ENCODE measurements around the gene C13orf46.
"Not testable (repeated sequence)": the region's sequence is repeated elsewhere in the genome, so short reads cannot be mapped to it uniquely, and the experiment has no call there.

Gene C13orf46

DNA sequence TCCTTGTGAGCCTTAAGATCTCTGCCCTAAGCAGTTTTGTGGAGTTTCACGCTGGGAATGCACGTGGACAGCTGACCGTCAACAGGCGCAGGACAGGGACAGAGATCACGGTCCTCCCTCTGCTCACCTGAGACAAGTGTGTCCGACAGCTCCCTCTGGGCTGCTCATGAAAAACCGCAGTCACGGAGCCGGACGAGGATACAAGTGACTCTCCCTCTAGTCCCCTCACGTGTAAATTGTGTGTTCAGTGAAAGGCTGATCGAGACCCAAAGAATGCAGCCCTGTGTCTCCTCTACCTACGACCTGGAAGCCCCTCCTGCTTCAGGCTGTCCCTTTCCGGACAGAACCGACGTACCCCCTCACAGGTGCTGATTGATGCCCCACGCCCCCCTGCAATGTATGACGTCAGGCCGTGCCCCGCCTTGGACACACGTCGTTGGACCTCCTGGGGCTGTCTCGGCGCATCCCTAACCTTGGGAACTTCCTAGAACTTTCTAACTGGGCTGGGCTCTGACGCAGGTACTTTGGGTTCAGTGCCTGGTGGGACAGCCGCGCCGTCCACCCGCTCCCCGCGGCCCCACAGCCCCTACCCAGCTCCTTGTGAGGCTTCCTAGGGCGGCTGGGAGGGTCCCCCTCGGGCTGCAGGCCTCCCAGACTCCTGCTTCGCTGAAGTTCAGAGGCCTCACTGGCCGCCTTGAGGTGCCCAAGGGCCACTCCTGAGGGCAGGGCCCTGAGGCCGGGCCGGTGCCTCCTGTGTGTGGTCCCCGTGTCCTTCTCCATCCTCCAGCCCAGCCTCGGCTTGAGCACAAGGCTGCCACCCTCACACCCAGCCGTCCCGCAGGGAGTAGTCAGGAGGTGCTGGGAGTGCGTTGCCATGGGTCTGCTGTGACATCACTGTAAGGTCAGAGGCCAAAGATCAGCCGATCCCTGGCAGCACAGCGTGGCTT lies at the start of gene C13orf46:
C13orf46 (minus strand) TSS at position 859 of the 947 bp plus-strand sequence; CDS start at position 780, 79 bp downstream.
- H3K27ac ChIP-seq (ENCODE audit: low read length) = no peak within 1 kb of the TSS
- H3K27me3 ChIP-seq (ENCODE audit: control insufficient read depth, insufficient read depth, low read length) = no peaks in the 10 kb centered on the region
- 0 out of 2 replicates have a peak, but pooled peaks cover 1% of the 10 kb centered on the region for H3K4me1 ChIP-seq (ENCODE audit: control insufficient read depth, insufficient read depth, low read length)
- peaks cover 8% of the 10 kb centered on the region for H3K36me3 ChIP-seq (ENCODE audit: control insufficient read depth, insufficient read depth, low read length)
- WGBS (ENCODE audit: insufficient coverage, insufficient read length) = no CpG with 5 or more reads among the region's 44 CpGs
- H3K4me3 ChIP-seq (ENCODE audit: low read length) = no peak within 1 kb of the TSS
- H3K9me3 ChIP-seq (ENCODE audit: control insufficient read depth, insufficient read depth, low read length) = no peaks in the 10 kb centered on the region
- no peak for DNase-seq (ENCODE audit: low read depth, low spot score)

GRCh38 chr13:114022876-114023275 lies 49.0 kb upstream of the C13orf46 start:
- no peak for DNase-seq (ENCODE audit: low read depth, low spot score)
- no CpG with 5 or more reads among the region's 12 CpGs for WGBS (ENCODE audit: insufficient coverage, insufficient read length)
- Histone ChIP-seq H3K9me3 (ENCODE audit: control insufficient read depth, insufficient read depth, low read length) (no peaks in the 10 kb centered on the region), H3K27me3 (ENCODE audit: control insufficient read depth, insufficient read depth, low read length) (no peaks in the 10 kb centered on the region), H3K36me3 (ENCODE audit: control insufficient read depth, insufficient read depth, low read length) (peaks cover 9% of the 10 kb centered on the region), H3K4me3 (ENCODE audit: low read length) (no peak overlapping the region), H3K4me1 (ENCODE audit: control insufficient read depth, insufficient read depth, low read length) (no peaks in the 10 kb centered on the region; the same call in 1 of the 2 replicates), H3K27ac (ENCODE audit: low read length) (no peak overlapping the region)

- Histone ChIP-seq H3K27me3 (ENCODE audit: control insufficient read depth, insufficient read depth, low read length) (no peaks in the 10 kb centered on the region), H3K4me3 (ENCODE audit: low read length) (no peak overlapping the region), H3K27ac (ENCODE audit: low read length) (no peak overlapping the region), H3K36me3 (ENCODE audit: control insufficient read depth, insufficient read depth, low read length) (peaks cover 10% of the 10 kb centered on the region), H3K9me3 (ENCODE audit: control insufficient read depth, insufficient read depth, low read length) (no peaks in the 10 kb centered on the region), H3K4me1 (ENCODE audit: control insufficient read depth, insufficient read depth, low read length) (no peaks in the 10 kb centered on the region; the same call in 1 of the 2 replicates)
- WGBS (ENCODE audit: insufficient coverage, insufficient read length) = no CpG with 5 or more reads among the region's 9 CpGs
- DNase-seq (ENCODE audit: low read depth, low spot score) = no peak
Observed at GRCh38 chr13:114022309-114022669, 48.4 kb upstream of the C13orf46 start.

GRCh38 chr13:114021464-114022308 lies 47.8 kb upstream of the C13orf46 start:
- Histone ChIP-seq H3K9me3 (ENCODE audit: control insufficient read depth, insufficient read depth, low read length) (no peaks in the 10 kb centered on the region), H3K27me3 (ENCODE audit: control insufficient read depth, insufficient read depth, low read length) (no peaks in the 10 kb centered on the region), H3K4me3 (ENCODE audit: low read length) (no peak overlapping the region), H3K27ac (ENCODE audit: low read length) (no peak overlapping the region), H3K36me3 (ENCODE audit: control insufficient read depth, insufficient read depth, low read length) (peaks cover 10% of the 10 kb centered on the region), H3K4me1 (ENCODE audit: control insufficient read depth, insufficient read depth, low read length) (no peaks in the 10 kb centered on the region; the same call in 1 of the 2 replicates)
- DNase-seq (ENCODE audit: low read depth, low spot score) = no peak
- WGBS (ENCODE audit: insufficient coverage, insufficient read length) = no CpG with 5 or more reads among the region's 25 CpGs

DNA sequence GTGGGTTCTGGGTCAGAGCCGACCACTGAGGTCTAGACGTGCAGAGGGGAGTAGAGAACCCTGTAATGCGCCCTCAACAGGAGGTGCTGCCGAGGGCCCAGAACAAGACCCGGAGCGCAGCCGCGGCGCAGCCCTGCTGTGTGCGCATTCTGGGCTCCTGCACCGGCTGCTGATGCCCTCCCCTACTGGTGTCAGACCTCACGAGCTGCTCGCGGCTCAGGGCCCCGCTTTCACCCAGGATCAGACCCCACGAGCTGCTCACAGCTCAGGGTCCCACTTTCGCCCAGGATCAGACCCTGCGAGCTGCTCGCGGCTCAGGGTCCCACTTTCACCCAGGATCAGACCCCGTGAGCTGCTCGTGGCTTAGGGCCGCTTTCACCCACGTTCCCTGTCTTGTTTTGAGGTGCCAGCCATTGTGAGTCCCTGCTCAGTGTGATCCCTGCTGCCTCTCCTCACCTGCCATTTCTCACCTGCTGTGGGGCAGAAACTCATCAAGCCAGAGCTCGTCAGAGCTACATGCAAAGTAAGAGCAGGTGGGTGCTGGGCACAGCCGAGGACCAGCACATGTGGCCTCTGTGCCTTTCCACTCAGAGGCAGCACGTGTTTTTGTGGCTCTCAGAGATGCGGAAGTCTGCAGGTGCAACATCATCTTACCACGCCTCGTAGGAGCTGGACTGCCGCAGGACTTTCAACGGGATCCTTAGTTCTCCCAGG lies 47.0 kb upstream of the C13orf46 start:
- Histone ChIP-seq H3K4me3 (ENCODE audit: low read length) (no peak overlapping the region), H3K4me1 (ENCODE audit: control insufficient read depth, insufficient read depth, low read length) (no peaks in the 10 kb centered on the region; the same call in 1 of the 2 replicates), H3K36me3 (ENCODE audit: control insufficient read depth, insufficient read depth, low read length) (peaks cover 14% of the 10 kb centered on the region), H3K27me3 (ENCODE audit: control insufficient read depth, insufficient read depth, low read length) (no peaks in the 10 kb centered on the region), H3K27ac (ENCODE audit: low read length) (no peak overlapping the region), H3K9me3 (ENCODE audit: control insufficient read depth, insufficient read depth, low read length) (no peaks in the 10 kb centered on the region)
- no CpG with 5 or more reads among the region's 32 CpGs for WGBS (ENCODE audit: insufficient coverage, insufficient read length)
- no peak for DNase-seq (ENCODE audit: low read depth, low spot score)

GRCh38 chr13:114020134-114020533 lies 46.3 kb upstream of the C13orf46 start:
- not testable (repeated sequence) for H3K27me3 ChIP-seq (ENCODE audit: control insufficient read depth, insufficient read depth, low read length); H3K4me3 ChIP-seq (ENCODE audit: low read length); H3K27ac ChIP-seq (ENCODE audit: low read length); H3K4me1 ChIP-seq (ENCODE audit: control insufficient read depth, insufficient read depth, low read length); DNase-seq (ENCODE audit: low read depth, low spot score); H3K9me3 ChIP-seq (ENCODE audit: control insufficient read depth, insufficient read depth, low read length)
- no CpG with 5 or more reads among the region's 14 CpGs for WGBS (ENCODE audit: insufficient coverage, insufficient read length)
- H3K36me3 ChIP-seq (ENCODE audit: control insufficient read depth, insufficient read depth, low read length) = peaks cover 14% of the 10 kb centered on the region

DNA sequence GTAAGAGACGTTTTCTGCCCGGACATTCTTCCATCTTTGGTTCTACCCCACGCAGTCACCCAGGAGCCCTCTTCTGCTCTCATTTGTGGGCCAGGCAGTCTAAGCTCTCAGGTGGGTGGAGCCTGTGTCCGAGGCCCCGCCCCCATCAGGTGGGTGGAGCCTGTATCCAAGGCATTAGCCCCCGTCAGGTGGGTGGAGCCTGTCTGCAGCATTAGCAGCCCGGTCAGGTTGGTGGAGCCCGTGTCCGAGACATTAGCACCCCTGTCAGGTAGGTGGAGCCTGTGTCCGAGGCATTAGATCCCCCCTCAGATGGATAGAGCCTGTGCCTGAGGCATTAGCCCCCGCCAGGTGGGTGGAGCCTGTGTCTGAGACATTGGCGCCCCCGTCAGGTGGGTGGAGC lies 45.5 kb upstream of the C13orf46 start:
- no peak overlapping the region for H3K4me3 ChIP-seq (ENCODE audit: low read length)

DNA sequence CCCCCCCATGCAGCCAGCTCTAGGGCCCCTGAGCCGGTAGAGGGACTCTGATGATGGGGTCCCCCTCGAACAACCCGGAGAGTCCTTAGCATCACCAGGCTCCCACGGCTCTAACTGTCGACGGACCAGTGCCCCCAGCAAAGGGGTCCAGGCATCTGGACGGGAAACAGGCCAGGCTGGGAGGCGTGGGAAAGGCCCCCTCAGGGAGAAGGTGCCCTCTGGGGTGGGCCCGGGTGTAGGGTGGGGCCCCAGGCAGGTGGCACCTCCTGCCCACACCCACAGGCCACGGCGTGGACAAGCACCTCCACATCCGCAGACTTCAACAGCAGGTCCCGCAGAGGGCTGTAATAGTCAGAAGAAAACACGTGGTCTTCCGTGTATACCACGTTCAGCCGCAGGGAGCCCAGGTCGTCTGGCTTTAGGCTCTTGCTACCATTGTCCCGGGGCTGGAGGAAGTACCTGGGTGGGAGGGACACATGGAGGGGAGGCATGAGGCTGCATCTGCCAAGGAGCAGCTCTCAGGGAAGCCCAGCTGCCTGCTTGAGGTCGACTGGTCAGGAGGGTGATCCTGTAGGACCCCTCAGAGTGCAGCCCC lies 44.7 kb upstream of the C13orf46 start:
- Histone ChIP-seq H3K4me3 (ENCODE audit: low read length) (no peak overlapping the region), H3K4me1 (ENCODE audit: control insufficient read depth, insufficient read depth, low read length) (no peaks in the 10 kb centered on the region; the same call in 1 of the 2 replicates), H3K27me3 (ENCODE audit: control insufficient read depth, insufficient read depth, low read length) (no peaks in the 10 kb centered on the region), H3K36me3 (ENCODE audit: control insufficient read depth, insufficient read depth, low read length) (peaks cover 14% of the 10 kb centered on the region), H3K9me3 (ENCODE audit: control insufficient read depth, insufficient read depth, low read length) (no peaks in the 10 kb centered on the region), H3K27ac (ENCODE audit: low read length) (no peak overlapping the region)
- WGBS (ENCODE audit: insufficient coverage, insufficient read length) = no CpG with 5 or more reads among the region's 20 CpGs
- no peak for DNase-seq (ENCODE audit: low read depth, low spot score)

More for the DNA sequence above, 45.5 kb upstream of the C13orf46 start:
- Histone ChIP-seq H3K9me3 (ENCODE audit: control insufficient read depth, insufficient read depth, low read length) (no peaks in the 10 kb centered on the region), H3K27me3 (ENCODE audit: control insufficient read depth, insufficient read depth, low read length) (no peaks in the 10 kb centered on the region), H3K4me1 (ENCODE audit: control insufficient read depth, insufficient read depth, low read length) (no peaks in the 10 kb centered on the region; the same call in 1 of the 2 replicates), H3K27ac (ENCODE audit: low read length) (no peak overlapping the region), H3K36me3 (ENCODE audit: control insufficient read depth, insufficient read depth, low read length) (peaks cover 14% of the 10 kb centered on the region)
- WGBS (ENCODE audit: insufficient coverage, insufficient read length) = no CpG with 5 or more reads among the region's 13 CpGs
- DNase-seq (ENCODE audit: low read depth, low spot score) = no peak

DNA sequence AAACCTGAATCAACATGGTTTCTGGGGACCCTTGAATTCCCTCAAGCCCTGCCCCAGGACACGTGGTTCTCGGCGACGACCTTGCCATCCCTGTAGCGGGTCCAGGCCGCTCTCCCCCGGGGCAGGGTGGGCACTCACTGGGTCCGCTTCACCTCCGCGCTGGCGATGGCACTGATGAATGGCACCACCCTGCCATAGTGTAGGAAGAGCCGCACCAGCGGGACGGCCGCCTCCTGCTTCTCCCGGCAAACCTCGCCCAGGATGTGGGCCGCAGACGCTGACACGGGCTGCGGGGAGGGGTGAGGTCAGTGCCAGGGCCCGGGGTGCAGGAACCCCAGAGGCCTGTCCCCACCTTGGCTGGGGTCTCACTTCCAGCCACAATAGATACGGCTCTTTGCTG lies 44.1 kb upstream of the C13orf46 start:
- Histone ChIP-seq H3K36me3 (ENCODE audit: control insufficient read depth, insufficient read depth, low read length) (peaks cover 14% of the 10 kb centered on the region), H3K27ac (ENCODE audit: low read length) (no peak overlapping the region), H3K9me3 (ENCODE audit: control insufficient read depth, insufficient read depth, low read length) (no peaks in the 10 kb centered on the region), H3K4me1 (ENCODE audit: control insufficient read depth, insufficient read depth, low read length) (no peaks in the 10 kb centered on the region; the same call in 1 of the 2 replicates), H3K4me3 (ENCODE audit: low read length) (no peak overlapping the region), H3K27me3 (ENCODE audit: control insufficient read depth, insufficient read depth, low read length) (no peaks in the 10 kb centered on the region)
- no peak for DNase-seq (ENCODE audit: low read depth, low spot score)
- no CpG with 5 or more reads among the region's 23 CpGs for WGBS (ENCODE audit: insufficient coverage, insufficient read length)

All from iPS DF 6.9 (cell line).